Calu3 (cell line): ENCODE data around the gene MYO10. TPM values are rescaled to one million over a fixed set of nuclear protein-coding genes. Genes with fewer than 3 reads are reported as not detected.

Source experiments
- BruUV-seq: library from RNA; stranded (reverse); fragments of 400-500 nt; replicated peaks from 2 replicates; lab custom pipeline; 2021; lab: Mats Ljungman, UMichigan
- CTCF ChIA-PET: fragments of 300-600 bp; sonication (Branson Sonifier 250); formaldehyde crosslinking; loops from one replicate; lab custom pipeline; 2022; ENCODE audit warnings: antibody characterized with exemption; lab: Charles Lee
- DNase-seq: peaks from one replicate; pipeline ENCODE4 v3.0.0; 2022
- H3K27ac Mint-ChIP-seq: one replicate; pipeline ENCODE4 v1.8.0; 2022; ENCODE audit warnings: mixed read lengths; ENCODE audit not compliant: unreplicated experiment
- H3K27me3 Mint-ChIP-seq: one replicate; pipeline ENCODE4 v1.8.0; 2022; ENCODE audit warnings: mixed read lengths; ENCODE audit not compliant: unreplicated experiment
- H3K36me3 Mint-ChIP-seq: one replicate; pipeline ENCODE4 v1.8.0; 2022; ENCODE audit warnings: mild to moderate bottlenecking, moderate library complexity, mixed read lengths; ENCODE audit not compliant: insufficient read depth, unreplicated experiment
- H3K4me1 Mint-ChIP-seq: one replicate; pipeline ENCODE4 v1.8.0; 2022; ENCODE audit warnings: mild to moderate bottlenecking, low read depth, mixed read lengths; ENCODE audit not compliant: unreplicated experiment
- H3K4me3 Mint-ChIP-seq: one replicate; pipeline ENCODE4 v1.8.0; 2022; ENCODE audit warnings: mild to moderate bottlenecking, low read depth, moderate library complexity, mixed read lengths; ENCODE audit not compliant: unreplicated experiment
- H3K9me3 Mint-ChIP-seq: one replicate; pipeline ENCODE4 v1.8.0; 2022; ENCODE audit warnings: low read depth, mixed read lengths; ENCODE audit not compliant: unreplicated experiment
- CTCF ChIP-seq: fragments of 200-600 bp; IDR thresholded peaks from one replicate; pipeline ENCODE4 v1.8.0; 2022; ENCODE audit warnings: antibody characterized with exemption; ENCODE audit not compliant: unreplicated experiment
- intact Hi-C: fragments of 100-400 bp; cut with micrococcal nuclease; formaldehyde crosslinking; loops from one replicate; pipeline ENCODE4 v1.10.0; 2022; ENCODE audit not compliant: unreplicated experiment
- total RNA-seq: library from RNA; stranded (reverse); gene quantifications from 2 replicates; pipeline ENCODE4 v1.2.3, GENCODE V29; 2022

Gene MYO10
- total RNA-seq, 1 experiment from 2014 or later = 101 TPM

GRCh38 chr5:16681876-16682275 is 254.2 kb downstream of the MYO10 start:
- Mint-ChIP-seq H3K36me3 (peaks cover 89% of the 10 kb centered on the region), H3K27me3 (no peaks in the 10 kb centered on the region), H3K9me3 (no peaks in the 10 kb centered on the region), H3K27ac (no peak overlapping the region), H3K4me3 (no peak overlapping the region), H3K4me1 (no peaks in the 10 kb centered on the region)
- no TSS peak for BruUV-seq
- no peak for TF ChIP-seq CTCF
- DNase-seq = no peak
- intact Hi-C loops = no loop called here
- CTCF ChIA-PET = no interaction called here

- no peaks in the 10 kb centered on the region for H3K27me3 Mint-ChIP-seq
- BruUV-seq = no TSS peak
- intact Hi-C loops = no loop called here
- H3K4me1 Mint-ChIP-seq = no peaks in the 10 kb centered on the region
- peaks cover 94% of the 10 kb centered on the region for H3K36me3 Mint-ChIP-seq
- no peaks in the 10 kb centered on the region for H3K9me3 Mint-ChIP-seq
- TF ChIP-seq CTCF = no peak
- no peak overlapping the region for H3K27ac Mint-ChIP-seq
- no peak overlapping the region for H3K4me3 Mint-ChIP-seq
- DNase-seq = peak; percentile 20
- CTCF ChIA-PET = no interaction called here
Measured at GRCh38 chr5:16679863-16680262, 256.2 kb downstream of the MYO10 start.

DNA sequence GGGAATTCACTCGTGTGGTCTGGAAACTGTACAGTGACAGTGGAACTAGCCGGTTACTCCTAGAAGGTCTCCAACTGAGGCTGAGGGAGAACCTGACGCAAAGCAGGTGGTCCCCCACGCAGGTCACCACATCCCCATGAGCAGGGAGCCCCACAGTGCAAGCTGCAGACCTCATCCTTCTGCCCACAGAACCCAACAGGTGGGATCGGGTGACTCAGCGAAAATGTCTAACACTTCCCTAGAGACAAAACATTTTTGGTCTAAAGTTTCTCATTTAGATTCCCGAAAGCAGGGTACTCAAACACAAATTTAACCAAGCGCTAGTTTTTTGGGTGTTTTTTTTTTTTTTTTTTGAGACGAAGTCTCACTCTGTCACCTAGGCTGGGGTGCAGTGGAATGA is 256.9 kb downstream of the MYO10 start:
- no peak for DNase-seq
- H3K4me3 Mint-ChIP-seq = no peak overlapping the region
- H3K4me1 Mint-ChIP-seq = no peaks in the 10 kb centered on the region
- BruUV-seq = no TSS peak
- H3K27ac Mint-ChIP-seq = no peak overlapping the region
- CTCF ChIA-PET = no interaction called here
- H3K27me3 Mint-ChIP-seq = no peaks in the 10 kb centered on the region
- intact Hi-C loops = no loop called here
- H3K36me3 Mint-ChIP-seq = peaks cover 91% of the 10 kb centered on the region
- no peaks in the 10 kb centered on the region for H3K9me3 Mint-ChIP-seq
- no peak for TF ChIP-seq CTCF

GRCh38 chr5:16675806-16676205 is 260.3 kb downstream of the MYO10 start:
- Mint-ChIP-seq H3K27ac (no peak overlapping the region), H3K9me3 (no peaks in the 10 kb centered on the region), H3K4me1 (no peaks in the 10 kb centered on the region), H3K4me3 (no peak overlapping the region), H3K36me3 (peaks cover 83% of the 10 kb centered on the region), H3K27me3 (no peaks in the 10 kb centered on the region)
- intact Hi-C loops = no loop called here
- no peak for TF ChIP-seq CTCF
- no peak for DNase-seq
- CTCF ChIA-PET = interaction anchor here (0.6 kb wide), 1 partner anchor 39 kb away, joined by 3 read pairs; no protein-coding TSS in a partner anchor
- no TSS peak for BruUV-seq
